HG02870 (cell line): ENCODE measurements around the gene MPLKIP.
"Not testable (repeated sequence)": the region's sequence is repeated elsewhere in the genome, so short reads cannot be mapped to it uniquely, and the experiment has no call there.

ENCODE experiments used
- ATAC-seq: cut with Tn5 transposase; IDR thresholded peaks from one replicate; pipeline ENCODE4 v1.9.1; 2021; ENCODE audit warnings: mild to moderate bottlenecking, moderate library complexity; ENCODE audit not compliant: unreplicated experiment

Gene MPLKIP

DNA sequence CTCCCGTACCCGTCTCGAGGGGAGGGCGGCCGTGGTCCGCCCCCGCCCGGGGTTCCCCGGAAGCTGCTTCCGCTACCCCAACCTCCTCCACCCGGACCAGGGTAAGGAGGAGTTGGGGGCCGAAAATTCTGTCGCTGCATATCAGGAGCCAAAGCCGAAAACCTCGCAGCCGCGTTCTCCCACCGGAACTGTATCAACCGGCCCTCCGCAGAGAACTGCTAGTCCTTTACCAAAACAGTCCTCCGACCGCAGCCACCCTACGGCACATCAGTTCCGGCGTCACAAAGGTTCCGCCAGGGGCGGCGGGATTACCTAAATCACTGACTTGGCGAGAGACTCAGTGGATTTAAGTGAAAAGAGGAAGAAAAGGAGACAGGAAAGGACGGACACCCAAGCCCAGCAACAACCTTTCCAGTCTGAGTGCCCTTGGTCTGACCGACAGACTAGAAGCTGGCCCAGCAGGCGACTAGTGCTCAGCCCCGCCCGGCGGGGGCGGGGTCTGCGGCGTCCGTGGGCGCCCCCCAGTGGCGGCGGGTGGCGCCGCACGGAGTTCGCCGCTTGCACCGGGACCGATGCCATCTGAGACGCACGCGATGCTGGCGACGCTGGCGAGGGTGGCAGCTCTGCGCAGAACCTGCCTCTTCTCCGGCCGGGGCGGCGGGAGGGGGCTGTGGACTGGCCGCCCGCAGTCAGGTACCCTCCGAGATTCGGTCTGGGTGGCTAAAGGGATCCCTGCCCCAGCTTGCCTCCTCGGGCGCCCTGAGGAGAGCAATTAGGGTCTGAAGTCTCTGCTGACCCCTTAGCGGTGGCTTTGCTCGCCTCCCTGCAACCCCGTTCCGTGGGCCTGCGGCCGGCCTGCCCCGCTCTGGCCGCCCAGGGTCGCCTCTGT is at the start of gene MPLKIP, which contains the start of gene SUGCT:
Gene MPLKIP, minus strand, starts transcription at position 195 of the 889 bp plus-strand sequence. Its CDS starts 55 bp downstream, at position 140.
Gene SUGCT, plus strand, starts transcription at position 578 of the 889 bp plus-strand sequence.
- peak; percentile 87 for ATAC-seq

DNA sequence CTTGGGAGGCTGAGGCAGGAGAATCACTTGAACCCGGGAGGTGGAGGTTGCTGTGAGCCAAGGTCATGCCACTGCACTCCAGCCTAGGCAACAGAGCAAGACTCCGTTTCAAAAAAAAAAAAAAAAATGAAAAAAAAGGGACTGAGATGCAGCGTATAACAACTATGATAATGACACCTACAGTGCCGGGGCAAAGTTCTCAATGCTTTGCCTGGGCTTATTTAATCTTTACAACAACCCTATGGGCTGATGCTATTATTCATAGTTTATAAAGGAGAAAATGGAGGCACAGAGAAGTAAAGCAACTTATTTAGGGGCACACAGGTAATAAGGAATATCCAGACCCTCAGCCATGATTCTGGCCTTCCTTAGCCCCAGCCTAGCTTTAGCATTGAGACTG is 48.0 kb upstream of the MPLKIP start:
- no peak for ATAC-seq

DNA sequence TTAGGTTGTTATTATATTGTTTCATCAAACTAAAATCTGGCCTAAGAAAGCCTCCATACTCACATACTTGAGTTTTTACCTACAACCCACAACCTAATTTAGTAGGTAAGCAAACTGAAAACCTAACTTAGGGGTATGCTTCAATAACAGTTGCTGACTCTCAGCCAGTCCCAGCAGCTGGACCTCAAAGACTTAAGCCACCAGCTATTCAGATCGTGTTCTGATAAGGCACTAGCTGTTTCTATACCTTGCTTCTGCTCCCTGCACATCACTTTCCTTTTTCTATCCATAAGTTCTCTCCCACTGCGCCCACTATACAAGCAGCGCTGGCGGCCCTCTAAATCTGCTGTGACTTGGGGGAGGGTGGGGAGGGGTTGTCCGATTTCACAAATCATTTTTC is 42.6 kb upstream of the MPLKIP start:
- ATAC-seq = no peak

DNA sequence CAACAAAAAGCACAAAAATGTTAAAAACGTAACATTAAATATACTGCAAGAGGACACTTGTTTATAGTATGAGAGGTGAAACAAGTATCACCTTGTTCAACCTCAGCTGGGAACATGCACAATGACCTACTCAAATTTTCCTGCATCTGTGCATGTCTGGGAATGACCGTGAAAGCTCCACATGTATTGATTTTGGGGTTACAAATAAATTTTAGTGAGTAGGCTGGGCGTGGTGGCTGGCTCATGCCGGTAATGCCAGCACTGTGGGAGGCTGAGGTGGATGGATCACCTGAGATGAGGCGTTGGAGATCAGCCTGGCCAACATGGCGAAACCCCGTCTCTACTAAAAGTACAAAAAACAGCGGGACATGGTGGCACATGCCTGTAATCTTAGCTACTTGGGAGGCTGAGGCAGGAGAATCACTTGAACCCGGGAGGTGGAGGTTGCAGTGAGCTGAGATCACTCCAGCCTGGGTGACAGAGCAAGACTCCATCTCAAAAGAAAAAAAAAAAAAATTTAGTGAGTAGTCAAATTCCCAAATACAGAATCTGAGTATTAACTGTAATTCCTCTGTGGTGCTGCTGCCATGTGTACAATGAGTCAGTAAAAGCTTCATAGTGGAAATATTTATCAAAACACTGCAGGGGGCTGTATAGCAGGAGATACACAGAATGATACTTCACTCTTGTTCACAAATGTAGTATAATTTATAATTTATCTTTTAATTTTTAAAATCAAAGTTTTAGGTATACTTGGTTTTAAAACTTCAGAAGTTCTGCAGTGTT is 41.5 kb upstream of the MPLKIP start:
- no peak for ATAC-seq

DNA sequence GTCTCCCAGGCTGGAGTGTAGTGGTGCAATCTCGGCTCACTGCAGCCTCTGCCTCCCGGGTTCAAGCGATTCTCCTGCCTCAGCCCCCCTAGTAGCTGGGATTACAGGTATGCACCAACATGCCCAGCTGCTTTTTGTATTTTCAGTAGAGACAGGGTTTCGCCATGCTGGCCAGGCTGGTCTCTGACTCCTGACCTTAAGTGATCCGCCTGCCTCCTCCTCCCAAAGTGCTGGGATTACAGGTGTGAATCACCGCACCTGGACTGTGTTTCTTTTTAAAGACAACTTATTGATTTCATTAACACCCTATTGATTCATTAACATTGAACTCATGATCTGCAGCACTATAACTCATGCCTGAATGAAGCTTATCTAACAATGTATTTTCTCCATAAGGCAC is 40.8 kb upstream of the MPLKIP start:
- not testable (repeated sequence) for ATAC-seq

DNA sequence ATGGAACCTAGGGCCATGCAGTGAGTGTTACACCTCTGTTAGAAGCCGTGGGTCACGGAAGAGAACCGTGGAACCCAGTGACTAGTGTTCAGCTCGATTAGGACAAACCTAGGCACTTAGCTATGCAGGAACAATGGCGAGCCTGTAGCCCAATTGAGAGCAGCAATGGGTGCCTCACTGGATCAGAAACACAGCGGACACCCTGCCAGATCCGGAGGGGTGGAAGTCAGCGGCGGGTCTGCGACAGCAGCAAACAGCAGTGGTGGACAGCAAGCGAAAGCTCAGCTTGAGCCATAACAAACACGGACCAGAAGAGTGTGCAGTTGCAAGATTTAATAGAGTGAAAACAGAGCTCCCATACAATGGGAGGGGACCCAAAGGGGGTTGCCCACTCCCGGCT is 38.7 kb upstream of the MPLKIP start:
- not testable (repeated sequence) for ATAC-seq

DNA sequence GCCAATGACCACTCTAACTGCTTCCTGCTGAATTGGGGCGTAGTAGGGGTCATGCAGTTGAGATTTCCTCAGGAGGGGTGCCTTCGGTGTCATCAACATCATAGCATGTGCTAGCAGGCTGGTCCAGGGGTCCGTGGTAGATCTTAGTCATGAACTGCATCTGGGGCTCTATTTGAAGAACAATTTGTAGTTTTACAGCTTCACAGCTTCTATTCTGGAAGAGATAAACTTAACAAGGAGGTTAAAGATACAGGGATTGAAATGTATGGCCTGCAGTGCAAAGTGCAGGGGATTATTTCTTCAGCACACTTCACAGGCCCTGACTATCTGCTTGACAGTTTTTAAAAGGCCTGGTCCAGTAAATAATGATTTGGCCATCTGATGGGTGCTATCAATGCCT is 33.8 kb upstream of the MPLKIP start:
- ATAC-seq = not testable (repeated sequence)

DNA sequence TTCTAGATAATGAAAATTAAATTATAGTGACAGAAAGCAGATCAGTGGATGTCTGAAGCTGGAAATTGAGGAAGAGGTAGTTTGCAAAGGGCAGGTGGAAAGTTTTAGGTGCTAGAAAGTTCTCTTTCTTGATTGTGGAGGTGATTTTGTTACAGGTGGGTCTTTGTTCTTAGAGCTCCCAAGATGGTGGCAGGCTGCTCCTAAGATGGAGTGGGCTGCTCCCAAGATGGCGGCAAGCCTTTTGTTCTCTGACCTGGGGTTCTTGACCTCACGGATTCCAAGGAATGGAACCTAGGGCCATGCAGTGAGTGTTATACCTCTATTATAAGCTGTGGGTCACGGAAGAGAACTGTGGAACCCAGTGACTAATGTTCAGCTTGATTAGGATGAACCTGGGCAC is 32.9 kb upstream of the MPLKIP start:
- ATAC-seq = no peak

DNA sequence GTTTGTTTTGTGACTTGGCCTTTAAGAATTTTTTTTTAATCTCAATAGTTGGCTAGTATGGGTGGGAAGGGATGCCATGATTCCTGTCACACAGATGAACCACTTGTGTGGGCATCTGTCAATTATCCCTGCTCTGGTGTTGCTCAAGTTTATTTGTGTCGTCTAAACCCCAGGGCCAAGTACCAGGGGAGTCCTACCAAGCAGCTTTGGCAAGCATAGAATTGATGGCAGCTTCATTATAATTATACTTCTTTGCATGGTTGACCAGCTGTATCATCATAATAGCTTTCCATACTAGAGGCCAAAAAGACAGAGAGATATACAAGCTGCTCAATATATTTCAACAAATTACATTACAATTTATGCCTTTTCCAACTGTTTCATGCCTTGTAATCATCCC is 30.8 kb upstream of the MPLKIP start:
- no peak for ATAC-seq

DNA sequence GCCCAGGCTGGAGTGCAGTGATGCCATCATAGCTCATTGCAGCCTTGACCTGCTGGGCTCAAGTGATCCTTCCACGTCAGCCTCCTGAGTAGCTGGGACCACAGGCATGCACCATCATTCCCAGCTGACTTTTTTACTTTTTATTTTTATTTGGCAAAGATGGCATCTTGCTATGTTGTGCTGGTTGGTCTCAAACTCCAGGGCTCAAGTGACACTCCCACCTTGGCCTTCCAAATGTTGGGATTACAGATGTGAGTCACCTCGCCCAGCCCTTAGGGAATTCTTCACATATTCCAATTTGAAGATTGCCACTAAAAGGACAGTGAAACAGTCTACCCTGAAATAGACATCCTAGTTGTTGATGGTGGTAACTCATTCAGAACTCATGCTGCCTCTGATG is 28.1 kb upstream of the MPLKIP start:
- ATAC-seq = no peak

DNA sequence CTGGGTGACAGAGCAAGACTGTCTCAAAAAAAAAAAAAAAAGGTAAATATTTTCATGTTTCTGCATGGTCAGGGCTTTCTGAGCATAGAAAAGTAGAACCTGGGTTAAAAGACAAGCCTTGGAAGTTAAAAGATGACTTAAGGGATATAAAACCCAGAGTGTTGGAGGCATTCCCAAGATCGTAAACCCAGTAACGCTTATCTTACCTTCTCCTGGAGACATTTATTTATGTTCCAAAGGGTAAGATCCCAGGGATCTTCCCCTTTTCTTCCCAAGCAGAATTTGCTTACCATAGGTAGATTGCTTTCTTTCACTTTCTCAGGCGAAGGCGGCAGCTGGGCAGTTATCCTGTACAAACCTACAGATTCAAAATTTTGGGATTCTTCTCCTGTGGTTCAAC is 22.6 kb upstream of the MPLKIP start:
- ATAC-seq = no peak

DNA sequence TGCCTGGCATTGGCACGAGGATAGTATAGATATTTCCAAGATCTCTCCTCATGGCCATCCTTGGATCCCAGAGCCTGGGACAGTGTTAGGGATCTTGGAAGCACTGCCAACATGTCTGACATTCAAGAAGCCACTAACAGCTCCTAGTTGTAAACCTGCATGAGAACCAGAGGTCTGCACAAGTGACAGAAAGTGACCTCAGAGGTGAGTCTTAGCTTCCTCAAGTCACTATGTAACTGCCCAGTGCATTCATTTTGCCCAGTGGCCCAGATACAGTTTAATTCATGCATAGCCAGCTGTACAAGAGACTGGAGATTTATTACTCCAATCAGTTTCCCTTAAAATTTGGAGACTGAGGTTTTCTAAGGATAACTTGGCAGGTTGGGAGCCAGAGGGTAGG is 17.1 kb upstream of the MPLKIP start:
- no peak for ATAC-seq

DNA sequence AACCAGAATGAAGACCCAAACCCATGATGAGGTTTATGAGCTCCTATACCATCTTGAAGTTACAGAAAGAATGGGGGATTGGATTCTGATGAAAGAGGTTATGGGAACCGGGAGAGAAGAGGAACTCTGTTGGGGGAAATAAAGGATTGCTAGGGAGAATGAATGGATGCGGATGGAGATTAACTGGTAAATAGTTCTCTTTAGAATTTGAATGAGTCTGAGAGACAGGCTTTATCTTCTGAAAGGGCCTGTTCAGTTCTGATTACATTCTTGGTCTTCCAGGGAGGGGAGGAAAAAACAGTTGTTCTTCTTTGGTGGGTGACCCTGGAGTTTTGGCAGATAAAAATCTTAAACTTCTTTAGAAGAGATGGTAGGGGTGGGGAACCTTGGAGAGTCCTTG is 14.2 kb upstream of the MPLKIP start:
- ATAC-seq = no peak

DNA sequence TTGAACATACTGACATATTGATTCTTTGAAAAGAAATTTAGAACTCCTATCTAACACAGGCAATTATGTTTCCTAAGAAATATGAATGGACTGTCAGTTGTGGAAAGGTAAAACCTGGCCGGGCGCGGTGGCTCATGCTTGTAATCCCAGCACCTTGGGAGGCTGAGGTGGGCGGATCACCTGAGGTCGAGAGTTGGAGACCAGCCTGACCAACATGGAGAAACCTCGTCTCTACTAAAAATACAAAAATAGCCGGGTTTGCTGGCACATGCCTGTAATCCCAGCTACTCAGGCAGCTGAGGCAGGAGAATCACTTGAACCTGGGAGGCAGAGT is 13.8 kb upstream of the MPLKIP start:
- ATAC-seq = not testable (repeated sequence)

DNA sequence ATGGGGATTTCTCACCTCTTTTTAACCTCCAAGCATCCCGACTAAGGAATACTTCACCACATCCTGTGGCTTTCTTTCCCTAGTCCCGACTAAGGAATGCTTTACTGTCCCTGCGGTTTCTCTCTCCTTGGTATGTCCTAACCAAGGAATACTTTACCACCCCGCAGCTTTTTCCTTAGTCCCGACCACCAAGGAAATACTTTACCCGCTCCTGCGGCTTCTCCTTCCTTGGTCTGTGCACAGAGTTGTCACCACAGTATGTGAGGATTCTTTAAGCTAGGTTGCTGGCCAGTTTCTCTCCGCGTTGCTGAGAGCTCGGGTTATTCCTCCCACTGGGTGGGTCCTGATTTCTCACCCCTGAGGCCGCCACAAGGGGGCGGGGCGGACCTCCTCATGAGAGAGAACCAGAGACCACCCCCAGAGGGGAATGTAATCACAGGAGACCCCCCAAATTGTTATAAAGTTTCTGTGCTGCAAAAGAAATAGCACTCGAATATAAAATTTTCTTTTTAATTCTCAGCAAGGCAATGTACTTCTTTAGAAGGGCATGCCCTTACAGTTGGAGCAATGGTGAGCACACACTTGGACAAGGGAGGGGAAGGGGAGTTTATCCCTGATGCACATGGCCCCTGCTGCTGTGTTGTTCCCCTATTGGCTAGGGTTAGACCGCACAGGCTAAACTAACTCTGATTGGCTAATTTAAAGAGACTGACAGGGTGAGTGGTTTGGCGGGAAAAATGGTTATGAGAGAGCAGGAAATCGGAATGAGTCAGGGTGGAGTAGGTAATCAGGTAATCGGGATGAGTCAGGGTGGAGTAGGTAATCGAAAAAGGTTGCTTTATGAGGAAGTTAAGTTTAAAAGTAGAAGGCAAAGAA is 13.2 kb upstream of the MPLKIP start:
- ATAC-seq = no peak

DNA sequence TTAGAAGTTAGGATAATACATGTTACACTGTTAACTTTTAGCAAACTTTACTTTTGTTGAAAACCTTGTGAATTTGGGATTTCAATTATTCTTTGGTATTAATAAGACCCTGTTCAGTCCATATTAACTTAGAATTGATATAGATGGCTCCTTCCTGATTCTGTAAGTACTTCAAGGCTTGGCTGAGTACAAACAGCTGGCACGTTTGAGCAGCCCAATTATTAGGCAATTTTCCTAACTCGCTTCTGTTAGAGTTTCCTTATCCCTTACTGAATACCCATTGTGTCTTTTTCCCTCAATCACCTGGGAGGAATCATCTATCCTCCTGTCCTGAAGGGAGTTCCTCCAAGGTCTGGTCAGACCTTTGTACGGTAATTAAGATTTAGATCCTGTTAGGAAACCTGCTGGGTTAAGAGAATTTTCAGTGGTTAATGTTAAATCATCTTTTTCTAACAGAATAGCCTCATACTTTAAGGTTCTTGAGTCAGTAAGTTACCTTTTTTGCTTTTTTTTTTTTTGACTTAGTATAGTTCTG is 11.2 kb upstream of the MPLKIP start:
- not testable (repeated sequence) for ATAC-seq

DNA sequence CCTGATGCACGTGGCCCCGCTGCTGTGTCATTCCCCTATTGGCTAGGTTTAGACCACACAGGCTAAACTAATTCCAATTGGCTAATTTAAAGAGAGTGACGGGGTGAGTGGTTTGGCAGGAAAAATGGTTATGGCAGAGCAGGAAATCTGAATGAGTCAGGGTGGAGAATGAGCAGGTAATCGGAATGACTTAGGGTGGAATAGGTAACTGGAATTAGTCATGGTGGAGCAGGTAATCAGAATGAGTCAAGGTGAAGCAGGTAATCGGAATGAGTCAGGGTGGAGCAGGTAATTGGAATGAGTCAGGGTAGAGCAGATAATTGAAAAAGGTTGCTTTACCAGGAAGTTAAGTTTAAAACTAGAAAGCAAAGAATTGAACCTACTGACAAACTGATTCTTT is 7.5 kb upstream of the MPLKIP start:
- not testable (repeated sequence) for ATAC-seq

DNA sequence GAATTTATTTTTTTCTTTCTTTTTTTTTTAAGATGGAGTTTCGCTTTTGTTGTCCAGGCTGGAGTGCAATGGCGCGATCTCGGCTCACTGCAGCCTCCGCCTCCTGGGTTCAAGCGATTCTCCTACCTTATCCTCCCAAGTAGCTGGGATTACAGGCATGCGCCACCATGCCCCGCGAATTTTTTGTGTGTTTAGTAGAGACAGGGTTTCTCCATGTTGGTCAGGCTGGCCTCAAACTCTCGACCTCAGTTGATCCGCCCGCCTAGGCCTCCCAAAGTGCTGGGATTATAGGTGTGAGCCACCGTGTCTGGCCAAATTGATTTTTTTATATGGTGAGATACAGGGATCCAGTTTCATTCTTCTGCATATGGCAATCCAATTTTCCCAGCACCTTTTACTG is 5.5 kb upstream of the MPLKIP start:
- not testable (repeated sequence) for ATAC-seq

DNA sequence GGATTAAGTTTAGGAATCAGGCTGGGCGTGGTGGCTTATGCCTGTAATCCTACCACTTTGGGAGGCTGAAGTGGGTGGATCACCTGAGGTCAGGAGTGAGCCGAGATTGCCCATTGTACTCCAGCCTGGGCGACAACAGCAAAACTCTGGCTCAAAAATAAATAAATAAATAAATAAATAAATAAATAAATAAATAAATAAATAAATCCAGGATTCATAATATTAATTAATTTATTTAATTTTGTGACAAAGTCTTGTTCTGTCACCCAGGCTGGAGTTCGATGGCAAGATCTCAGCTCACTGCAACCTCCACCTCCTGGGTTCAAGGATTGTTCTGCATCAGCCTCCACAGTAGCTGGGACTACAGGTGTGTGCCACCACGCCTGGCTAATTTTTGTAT is 4.6 kb upstream of the MPLKIP start:
- no peak for ATAC-seq

DNA sequence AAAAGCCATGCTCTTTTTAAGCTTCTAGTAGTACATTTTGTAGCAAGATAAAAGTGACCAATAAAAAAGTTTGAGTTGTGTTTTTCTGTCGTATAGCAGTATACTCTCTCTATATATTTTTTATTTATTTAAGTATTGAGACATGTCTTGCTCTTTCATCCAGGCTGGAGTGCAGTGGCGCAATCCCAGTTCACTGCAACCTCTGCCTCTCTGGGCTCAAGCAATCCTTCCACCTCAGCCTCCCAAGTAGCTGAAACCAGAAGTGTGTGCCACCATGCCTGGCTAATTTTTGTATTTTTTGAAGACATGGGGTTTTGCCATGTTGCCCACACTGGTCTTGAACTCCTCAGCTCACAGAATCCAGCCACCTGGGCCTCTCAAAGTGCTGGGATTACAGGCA is 3.1 kb upstream of the MPLKIP start:
- no peak for ATAC-seq

DNA sequence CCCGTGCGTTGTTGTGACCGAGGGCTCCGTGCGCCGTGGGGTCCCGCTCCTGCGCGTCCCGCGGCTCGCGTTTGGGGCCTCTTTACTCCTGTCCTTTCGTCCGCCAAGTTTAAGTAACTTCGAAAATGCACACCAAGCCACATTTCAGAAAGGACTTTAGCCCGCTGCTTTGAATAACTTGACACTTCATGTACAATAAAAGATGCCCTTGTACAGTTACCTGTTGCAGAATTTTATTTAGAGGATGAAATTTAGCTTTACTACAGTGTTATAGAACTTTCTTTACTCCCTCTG is 842 bp upstream of the MPLKIP start:
- ATAC-seq = peak; percentile 3
